Left kidney (tissue), 2 donors: ENCODE data around the gene SELENON. TPM values are rescaled to one million over a fixed set of nuclear protein-coding genes. Genes with fewer than 3 reads are reported as not detected.
A peak's percentile ranks its signal among the peaks of the same experiment; 100 is the strongest.

ENCODE experiments used
- DNase-seq: peaks from one replicate; pipeline ENCODE4 v3.0.0-alpha.2; 2013
- polyA plus RNA-seq: library from polyadenylated mRNA; unstranded; fragments of 120-200 nt; gene quantifications from one replicate; pipeline ENCODE4 v1.2.1, GENCODE V29; 2013; ENCODE audit not compliant: insufficient read length

SELENON gene
- polyA plus RNA-seq, 1 donor, result 75.1 TPM

DNA sequence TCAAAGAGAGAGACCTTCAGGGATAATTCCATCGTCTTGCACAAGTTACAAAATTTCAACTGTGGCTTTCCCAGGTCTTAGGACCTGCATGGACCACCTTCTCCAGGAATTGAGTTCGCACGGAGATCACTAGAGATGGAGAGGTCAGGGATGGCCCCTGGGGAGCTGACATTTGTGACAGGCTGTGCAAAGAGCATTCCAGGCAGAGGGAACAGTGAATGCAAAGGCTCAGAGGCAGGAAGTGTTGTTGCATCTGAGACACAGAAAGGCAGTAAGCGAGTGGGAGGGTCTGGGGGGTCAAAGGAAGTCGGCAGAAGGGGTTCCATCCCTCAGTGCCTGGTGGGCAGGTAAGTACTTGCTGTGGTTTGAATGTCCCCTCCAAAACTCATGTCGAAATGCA lies 9.5 kb upstream of the SELENON start:
- no peak for DNase-seq

- DNase-seq, result no peak
Observed at GRCh38 chr1:25792115-25792514, 7.9 kb upstream of the SELENON start.

DNA sequence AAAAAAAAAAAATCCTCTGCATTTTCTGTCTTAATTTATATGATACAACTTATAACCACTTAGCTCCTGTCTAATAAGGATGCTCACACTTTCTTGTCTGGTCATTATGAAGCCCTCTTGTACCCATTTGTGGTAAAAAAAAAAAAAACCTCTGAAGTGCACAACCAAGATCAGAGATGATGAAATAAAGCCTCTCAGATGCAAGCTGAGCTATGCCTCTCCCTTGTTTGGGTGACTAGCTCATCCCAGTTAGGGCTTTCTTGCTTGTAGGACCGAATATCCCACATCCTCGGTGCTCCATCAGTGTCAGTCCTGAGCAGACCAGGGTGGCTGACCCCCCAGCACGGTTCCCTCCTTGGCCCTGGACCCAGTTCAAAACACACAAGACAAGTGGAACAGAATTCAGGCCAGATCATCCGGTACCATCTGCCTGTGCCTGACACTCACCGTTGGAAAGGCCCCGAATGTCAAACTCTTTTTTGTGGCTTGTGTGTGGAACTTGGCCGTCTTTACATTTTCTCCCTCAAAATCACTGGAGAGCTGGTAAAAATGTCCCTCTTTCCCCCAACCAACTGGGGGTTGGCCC lies 6.3 kb upstream of the SELENON start:
- DNase-seq, result no peak

DNA sequence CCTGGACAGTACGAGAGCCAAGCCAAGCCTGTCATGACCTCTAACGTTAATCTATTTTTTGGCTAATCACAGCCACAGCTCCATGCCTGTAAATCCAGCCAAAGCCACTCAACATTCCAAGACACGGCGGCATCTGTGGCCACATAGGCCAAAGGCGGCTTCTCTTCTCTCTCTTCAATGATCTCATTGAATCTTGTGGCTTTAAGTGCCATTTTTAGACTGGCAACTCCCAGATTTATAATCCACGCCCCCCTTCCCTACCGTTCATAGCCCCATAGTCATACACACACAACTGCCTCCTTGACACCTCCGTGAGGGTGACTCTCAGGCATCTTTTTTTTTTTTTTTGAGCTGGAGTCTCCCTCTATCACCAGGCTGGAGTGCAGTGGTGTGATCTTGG lies 5.7 kb upstream of the SELENON start:
- no peak for DNase-seq

GRCh38 chr1:25795211-25795610 lies 4.8 kb upstream of the SELENON start:
- DNase-seq, result no peak

DNA sequence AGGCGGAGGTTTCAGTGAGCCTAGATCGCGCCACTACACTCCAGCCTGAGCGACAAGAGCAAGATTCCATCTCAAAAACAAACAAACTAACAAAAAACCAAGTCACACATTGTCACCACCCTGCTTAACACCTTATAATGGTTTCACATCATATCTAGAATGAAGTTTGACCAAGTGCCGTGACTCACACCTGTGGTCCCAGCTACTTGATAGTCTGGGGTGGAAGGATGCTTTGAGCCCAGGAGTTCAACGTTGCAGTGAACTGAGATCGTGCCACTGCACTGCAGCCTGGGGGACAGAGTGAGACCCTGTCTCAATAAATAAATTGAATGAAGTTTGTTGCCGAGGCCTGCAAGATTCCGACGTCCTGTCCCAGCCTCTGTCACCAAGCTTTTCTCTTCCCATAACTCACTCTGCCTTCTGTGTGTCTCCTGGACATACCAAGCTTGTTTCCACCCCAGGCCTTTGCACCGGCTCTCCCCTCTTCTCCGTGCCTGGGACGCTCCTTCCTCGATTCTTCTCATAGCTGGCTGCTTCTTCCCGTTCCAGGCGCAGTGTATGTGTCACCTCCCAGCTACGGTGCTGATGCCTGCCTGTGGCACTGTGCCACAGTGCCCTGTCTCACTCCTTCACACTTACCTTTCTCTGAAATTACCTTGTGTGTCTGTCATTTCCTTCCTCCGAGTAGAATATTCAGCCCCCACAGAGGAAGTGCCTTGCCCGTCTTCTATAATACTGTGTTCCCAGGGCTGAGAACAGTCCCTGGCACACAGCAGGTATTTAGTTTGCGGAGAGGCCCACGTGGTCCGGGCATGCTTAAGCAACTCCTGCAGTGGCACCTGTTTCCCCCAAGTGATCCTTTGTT lies 3.8 kb upstream of the SELENON start:
- DNase-seq, result no peak

DNA sequence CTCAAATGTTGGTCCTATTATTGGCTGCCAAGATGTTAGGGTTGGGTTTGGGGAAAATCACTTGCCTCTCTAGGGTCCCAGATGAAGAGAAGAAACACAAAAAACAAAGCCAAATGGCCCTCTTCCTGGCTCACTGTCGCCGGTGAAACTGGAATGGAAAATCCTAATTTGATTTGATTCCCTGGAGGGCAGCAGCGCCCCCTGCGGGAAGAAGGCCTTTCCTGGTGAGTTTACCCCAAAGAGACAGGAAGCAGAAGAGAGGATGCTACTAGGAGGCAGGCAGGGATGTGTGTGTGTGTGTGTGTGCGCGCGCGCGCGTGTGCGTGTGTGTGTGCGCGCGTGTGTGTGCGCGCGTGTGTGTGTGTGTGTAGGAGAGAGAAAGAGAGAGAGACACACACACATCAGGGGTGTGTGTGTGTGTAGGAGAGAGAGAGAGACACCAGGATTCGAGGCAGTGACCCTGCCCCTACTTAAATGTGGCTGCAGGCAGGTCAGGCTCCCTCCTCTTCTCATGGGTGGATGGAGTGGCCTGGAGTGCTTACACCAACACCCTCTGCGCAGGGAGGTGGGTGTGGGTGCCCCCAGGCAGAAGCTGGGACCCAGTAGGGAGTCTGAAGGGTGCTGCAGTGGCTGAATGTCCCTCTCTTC lies 3.1 kb upstream of the SELENON start:
- DNase-seq, result peak; percentile 77

DNA sequence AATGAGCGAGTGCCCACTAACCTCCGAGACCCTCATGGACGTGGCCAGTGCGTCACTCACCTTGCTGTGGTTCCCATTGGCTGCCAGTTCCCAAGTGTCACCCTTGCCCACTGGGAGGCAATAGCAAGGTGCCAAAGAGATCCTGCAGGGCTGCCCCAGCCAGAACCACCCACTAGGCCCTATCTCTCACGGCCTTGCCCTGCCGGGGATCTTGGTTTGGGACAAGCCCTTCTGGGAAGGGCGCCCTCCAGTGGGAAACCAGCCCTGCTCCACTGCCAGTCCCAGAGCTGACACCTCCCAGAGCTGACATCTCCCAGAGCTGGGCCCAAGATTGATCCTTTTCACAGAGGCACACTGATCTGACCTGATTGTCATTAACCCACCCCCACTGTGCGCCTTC lies 2.1 kb upstream of the SELENON start:
- no peak for DNase-seq

DNA sequence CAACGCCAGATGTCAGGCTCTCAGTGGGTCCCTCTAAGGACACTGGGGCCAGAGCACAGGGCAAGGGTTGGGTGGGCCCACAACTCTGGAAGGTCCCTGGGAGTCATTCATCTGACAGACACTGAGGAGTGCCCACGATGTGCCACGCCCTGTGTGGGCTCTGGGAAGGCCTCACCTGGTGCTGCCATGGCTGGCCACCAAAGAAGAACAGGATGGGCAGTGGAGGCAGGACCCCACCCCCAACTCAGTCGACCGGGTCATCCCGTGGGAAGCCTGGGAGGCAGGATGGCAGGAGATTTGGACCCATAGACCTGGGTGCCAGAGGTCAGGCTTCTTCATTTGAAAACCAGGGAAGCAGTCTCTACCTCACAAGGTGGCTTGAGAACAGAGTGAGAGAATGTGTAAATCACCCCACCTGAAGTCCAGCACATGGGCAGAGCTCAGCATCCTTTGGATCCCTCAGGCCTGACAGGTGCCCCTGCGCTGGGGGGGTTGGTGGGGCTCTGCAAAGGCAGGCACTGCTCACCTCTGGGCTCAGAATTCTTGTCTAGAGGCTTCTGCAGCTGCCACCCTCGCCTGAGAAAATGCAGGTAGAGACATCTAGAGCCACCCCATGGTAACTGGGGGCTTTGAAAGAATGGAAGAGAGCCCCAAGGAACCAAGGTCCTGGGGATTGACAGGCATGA lies 1.2 kb upstream of the SELENON start:
- no peak for DNase-seq

DNA sequence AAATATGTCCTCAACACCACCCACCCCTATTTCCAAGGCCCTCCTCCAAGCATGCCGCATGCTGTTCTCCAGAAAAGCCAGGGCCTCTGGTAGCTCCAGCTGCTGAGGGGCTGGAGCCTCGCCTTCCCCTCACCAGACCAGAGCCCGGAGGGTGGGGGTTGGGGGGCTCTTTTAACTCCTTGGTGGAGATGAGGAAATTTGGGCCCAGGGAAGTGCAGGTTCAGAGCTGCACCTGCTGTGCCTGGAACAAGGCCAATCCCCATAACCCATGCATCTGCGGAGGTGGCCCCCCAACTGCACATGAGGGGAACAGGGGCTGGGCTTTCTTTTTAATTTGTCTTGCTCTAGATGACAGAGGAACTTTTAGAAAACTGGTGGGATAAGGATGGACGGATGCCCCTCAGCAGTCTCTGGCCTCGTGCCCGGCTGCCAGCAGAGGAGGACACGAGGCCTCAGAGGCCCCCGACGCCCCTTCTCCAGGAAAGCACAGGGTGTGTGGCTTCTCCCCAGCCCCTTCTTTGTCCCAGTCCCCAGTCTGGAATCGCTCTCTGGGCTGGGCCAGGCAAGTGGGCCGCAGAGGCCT lies 550 bp upstream of the SELENON start:
- DNase-seq, result no peak

- DNase-seq, result no peak
Observed at GRCh38 chr1:25800703-25801377, 847 bp downstream of the SELENON start.

DNA sequence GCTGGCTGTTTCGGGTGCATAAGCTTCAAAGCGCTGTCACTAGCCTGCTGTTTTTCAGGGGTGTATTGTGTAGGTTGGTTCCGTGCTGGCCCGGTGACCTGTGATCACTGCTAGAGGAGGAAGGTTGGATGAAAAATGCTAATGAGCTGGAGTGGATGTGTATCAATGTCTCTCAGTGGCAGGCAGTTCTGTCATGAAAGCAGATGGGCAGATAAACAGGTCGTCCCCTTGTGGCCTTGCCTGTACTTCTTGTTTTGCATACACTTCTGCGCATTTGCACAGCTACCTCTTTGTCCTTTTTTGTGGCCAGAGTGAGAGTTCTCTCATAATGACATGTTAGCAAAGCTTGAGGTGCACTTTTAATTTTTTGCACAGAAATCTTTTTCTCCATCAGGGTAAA lies 2.9 kb downstream of the SELENON start:
- DNase-seq, result no peak

- DNase-seq, result no peak
Observed at GRCh38 chr1:25803368-25803767, 3.4 kb downstream of the SELENON start.

DNA sequence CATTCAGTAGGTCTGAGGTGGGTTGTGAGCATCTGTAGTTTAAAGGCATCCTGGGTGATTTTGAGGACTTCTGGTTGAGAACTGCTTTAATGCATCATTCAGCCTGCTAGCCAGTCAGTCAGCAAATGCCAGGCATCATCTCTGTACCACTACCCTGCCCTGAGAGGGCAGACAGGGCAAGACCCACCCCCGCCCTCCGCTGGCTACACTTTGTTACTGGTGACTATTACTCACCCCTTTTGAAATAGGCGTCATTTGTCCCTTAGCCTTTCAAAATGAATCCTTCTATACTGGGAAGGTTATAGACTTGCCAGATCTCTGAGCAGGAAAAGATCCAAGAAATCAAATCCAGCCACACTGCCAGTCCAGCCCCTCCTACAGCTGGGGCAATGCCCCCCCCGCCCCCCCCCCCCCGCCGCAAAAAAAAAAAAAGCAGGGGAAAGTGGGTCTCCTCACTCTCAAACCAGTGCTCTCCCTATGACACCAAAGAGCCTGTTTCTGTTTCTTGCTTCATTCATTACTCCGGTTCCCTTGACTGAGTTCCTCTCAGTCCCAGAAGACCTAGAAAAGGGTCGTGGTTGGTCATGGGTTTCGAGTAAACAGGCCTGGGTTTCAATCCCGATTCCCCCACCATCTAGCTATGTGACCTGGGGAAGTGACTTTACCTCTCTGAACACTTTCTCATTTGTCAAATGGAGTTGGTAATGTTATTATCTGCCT lies 4.4 kb downstream of the SELENON start:
- DNase-seq, result no peak

DNA sequence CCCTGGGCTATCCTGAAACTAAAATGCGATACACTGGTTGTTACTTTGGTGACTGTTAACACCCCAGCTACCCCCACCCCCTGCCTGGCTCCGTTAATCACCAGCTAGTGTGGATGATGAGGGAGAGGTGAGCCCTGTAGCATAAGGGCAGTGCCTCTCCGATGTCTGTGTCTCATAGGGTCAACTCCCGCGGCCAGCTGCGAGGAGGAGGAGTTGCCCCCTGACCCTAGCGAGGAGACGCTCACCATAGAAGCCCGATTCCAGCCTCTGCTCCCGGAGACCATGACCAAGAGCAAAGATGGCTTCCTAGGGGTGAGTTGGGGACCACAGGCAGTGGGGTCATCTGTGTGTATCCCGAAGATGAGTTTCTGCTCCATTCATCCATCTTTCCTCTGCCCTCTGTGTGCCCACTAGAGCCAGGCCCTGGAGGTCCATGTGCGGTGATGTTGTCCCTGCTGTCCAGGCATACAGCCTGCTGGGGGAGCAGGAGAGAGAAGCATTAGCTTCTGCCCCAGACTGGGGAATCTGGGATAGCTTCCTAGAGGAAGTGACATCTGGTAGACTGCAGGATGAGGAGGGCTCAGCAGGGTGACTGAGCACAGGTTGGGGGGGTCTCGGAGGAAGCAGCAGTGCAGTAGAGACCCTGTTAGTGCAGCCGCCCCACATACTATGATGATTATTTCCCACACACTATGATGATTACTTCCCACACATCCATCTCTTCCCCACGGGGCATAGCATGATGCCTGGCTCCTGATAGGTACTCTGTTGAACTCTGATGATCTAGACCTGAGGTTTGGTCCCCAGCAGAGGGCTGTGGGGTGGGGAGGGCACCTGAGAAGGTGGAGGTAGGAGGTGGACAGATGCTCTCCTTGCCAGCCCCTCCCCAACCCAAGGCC lies 5.2 kb downstream of the SELENON start:
- no peak for DNase-seq

- no peak for DNase-seq
Observed at GRCh38 chr1:25805863-25806225, 5.9 kb downstream of the SELENON start.

DNA sequence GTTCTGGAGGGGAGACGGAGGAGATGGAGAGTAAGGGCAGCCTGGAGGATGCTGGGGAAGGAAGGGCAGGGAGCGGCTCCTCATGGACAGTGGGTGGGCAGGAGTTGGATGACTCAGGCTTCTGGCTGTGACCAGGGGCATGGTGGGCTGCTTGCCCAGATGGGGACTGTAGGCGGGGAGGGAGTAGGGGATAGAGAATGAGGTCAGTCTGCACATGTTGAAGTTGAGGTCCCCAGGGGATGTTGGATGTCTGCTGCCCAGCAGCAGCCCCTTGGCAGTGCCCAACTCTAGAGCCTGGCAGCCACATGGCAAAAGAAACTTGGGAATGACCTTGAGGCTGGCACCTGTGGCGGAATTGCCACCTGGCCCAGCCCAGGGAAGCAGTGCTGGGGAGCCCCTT lies 6.4 kb downstream of the SELENON start:
- no peak for DNase-seq

DNA sequence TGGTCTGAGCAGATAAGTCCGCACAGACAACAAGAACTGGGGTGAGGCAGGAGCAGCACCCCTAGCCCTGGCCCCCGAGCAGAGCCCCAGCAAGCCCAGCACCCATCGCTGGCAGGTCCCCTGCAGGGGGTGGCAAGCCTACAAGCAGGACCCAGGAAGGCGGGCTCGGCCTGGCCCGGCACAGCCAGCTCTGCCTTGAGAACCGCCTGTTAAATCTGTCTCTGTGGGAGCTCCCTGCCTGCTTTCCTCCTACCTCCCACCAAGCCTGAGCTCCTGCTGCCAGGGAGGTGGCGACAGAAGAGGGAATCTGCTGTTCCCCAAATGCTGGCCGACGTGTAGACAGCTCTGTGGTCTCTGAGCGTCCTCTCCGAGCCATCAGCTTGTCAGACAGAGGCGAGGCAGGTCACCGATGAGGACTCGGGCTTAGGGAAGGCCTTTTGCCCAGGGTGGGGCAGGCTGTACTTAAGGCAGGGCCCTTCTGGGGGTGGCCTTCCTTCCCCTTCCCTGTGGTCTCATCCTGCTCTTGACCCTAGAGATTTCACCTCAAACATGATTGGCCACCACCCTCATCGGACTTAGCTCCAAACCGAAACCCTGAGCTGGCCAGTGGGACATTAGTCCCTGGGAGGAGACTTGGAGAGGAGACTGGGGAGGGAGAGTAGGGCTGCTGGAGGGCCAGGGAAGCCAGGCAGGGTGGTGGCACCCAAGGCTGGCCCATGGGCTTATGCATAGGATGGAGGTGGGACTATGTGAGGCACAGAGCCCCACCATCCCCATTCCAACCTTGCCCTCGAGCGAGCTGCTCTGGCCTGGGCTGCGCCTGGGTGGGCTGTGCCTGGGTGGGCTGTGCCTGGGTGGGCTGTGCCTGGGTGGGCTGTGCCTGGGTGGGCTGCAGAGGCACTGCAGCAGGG lies 7.7 kb downstream of the SELENON start:
- no peak for DNase-seq
